ENCODE measurements around the gene PRPF4.

- no peak for TF ChIP-seq POLR2A (IDR thresholded peaks at IDR 0.05)
- TF ChIP-seq CTCF (IDR thresholded peaks at IDR 0.05) = no peak
Measured at GRCh38 chr9:113246928-113247327, 28.5 kb upstream of the PRPF4 start.

Data from uterus (tissue), 2 donors.